GM21390 (cell line): ENCODE measurements around the gene RBM15B.
"Not testable (repeated sequence)": the region's sequence is repeated elsewhere in the genome, so short reads cannot be mapped to it uniquely, and the experiment has no call there.

Source experiments
- ATAC-seq: cut with Tn5 transposase; IDR thresholded peaks from one replicate; pipeline ENCODE4 v1.9.1; 2021; ENCODE audit not compliant: unreplicated experiment

Gene RBM15B

DNA sequence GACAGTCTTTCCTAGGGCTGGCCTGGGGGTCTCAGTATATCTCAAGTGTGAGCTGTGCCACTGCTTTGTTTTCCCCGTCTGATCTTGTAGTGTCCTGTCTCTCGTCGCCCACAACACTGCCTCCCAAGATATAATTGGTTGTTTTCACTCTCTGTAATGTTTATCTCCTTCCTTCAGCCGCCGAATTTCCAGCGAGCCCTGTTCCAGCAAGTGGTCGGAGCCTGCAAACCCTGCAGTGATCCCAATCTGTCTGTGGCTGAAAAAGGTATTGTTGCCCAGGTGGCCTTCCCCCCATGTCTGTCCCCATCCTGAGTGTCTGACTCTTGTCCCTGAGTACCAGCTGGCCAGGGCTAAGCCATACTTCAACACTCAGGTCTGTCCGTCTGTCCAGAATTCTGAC is 15.5 kb upstream of the RBM15B start:
- ATAC-seq, result no peak

DNA sequence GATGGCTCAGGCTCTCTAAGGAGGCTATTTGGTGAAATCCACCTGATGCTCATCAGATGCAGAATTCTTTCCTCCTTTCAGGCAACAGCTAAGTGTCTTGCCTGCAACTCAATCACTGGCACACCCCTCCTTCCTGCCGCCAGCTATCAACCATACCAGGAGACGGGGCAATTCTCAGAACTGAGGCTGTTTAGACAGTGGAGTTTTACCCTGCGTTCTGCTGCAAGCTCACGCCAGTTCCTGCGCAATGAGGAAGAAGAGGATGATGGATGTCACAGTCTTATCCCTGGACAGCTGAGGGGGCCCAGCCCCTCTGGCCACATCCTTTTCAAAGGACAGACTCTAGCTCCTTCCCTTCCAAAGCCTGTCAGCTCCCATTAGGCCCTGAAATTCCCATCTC is 13.0 kb upstream of the RBM15B start:
- no peak for ATAC-seq

- ATAC-seq, result no peak
Measured at GRCh38 chr3:51378726-51379125, 12.4 kb upstream of the RBM15B start.

DNA sequence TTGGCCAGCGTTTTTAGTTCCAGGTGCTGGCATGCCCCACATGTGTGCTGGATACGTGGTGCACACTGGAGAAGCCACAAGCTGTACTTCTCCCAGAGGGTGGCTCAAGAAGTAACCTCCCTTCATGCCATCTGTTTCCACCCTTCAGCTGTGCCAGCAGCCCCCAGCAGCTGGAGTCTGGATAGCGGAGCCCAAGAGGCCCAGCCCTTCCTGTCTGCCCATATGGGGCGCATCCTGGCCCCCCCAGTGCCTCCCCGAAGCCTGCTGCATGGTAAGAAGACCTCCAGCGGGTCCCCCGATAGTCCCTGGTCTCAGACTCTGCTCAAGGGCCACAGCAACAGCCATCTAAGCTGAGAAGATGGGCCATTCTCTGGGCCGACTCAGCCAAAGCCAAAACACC is 11.8 kb upstream of the RBM15B start:
- no peak for ATAC-seq

GRCh38 chr3:51379746-51380455 is 11.2 kb upstream of the RBM15B start:
- no peak for ATAC-seq

DNA sequence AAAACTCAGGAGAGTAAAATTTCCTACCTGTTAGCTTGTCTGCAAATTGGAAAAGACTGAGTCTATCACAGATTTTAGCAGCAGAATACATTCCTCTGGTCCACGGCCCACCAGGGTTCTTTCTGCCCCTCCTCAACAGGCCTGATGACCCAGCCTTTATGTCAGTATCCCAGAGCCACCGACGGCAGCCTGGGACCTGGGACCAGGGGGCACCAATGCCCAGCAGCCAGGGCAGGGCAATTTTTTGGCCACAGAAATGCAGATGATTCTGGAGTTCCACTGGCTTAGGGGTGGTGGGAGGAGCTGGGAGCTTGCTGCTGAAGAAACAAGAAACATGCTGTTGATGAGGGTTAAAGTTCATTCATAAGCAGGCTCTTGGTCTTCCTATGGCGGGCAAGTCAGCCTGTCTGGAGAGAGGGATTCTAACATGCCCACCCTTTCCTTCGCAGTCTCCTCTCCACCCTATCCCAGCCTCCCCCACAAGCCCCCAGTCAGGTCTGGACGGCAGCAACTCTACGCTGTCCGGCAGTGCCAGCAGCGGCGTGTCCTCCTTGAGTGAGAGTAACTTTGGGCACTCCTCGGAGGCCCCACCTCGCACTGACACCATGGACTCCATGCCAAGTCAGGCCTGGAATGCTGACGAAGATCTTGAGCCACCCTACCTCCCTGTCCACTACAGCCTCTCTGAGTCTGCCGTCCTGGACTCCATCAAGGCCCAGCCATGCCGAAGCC is 10.3 kb upstream of the RBM15B start:
- no peak for ATAC-seq

- no peak for ATAC-seq
Measured at GRCh38 chr3:51381333-51381705, 9.8 kb upstream of the RBM15B start.

DNA sequence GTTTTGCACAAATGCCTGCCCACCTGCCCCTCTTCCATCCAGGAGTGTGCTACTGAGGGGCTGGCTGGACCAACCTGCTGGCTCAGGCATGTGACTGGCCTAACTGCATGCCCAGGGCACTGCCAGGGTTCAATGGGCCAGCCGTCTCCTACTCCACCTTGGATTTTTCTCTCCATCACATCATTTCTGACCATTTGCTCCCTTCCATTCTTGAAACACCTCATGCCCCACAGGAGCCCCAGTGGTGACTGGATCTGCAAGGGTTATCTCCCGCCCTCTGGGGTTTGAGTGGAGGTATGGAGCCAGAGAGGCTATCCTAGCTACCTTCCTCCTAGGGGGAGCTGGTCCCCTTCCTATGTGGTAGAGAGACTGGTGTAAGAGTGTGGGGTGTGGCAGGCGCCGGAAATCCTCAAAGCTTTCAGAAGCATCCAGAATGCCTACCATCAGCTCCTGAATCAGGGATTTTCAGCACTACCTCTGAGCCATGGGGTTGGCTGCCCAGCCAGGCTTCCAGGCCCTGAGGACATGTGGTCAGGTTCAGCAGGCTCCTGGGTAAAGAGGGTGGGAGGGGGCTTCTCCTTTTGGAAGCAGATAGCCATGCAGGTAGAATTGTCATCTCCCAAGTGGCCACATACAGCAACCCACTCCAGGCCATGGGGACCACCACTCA is 8.9 kb upstream of the RBM15B start:
- no peak for ATAC-seq

DNA sequence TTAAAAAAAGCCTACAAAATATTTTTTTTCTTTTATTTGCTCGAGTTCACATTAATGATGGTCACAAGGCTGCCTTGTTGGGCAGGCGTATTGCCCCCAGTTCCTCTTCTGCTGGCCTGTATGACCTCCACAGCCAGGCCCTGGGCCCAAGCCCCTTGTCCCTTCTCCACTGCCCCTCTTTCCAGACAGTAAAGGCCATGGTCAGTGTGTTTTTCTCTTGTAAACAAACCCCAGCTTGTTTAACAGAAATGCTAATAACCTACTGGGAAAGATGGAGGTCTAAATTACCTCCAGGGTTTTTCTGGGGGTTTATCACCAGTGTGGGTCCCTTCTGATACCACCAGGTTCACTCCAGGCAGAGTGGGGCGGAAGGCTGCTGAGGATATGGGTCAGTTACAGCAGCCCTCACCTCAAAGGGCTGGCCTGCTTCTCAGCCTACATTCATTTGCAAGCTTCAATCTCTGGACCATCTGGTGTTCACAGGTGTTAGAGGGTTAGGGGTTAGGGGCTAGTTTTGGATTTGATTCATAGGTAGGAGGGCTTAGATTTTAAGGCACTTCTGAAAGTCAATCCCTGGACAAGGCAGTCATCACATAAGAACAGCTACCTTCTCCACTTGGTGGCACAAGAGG is 8.0 kb upstream of the RBM15B start:
- ATAC-seq, result no peak

DNA sequence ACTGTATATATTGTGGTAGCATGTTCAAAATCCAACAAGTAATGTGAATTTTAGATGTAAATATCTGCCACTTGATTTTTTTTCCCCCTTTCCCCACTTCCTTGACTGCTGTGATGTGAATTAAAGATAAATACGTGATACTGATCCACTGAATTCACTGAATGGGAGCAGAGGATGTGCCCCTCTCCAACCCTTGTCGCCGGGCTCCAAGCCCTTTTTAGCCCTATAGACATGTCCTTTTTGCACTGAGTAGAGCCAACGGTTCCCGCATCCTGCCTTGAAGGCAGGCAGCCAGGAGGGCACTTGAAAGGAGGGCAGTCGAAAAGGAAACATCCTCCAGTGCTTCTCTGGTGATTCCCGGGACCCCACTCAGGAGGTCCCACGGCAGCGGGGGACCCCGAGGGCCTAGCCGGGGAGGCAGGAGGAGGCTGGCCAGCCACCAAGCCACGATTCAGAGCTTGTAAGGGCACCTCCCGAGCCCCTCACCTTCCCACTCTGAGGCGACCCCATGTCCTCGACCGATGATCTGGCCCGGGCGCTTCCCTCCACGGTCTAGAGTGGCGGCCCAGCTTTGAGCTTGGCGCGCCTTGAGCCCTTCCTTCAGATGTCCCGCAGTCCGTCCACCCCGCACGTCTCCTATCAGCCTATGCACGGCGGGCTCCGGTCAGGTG is 6.9 kb upstream of the RBM15B start:
- no peak for ATAC-seq

- ATAC-seq, result peak; percentile 97
Measured at GRCh38 chr3:51384726-51385473, 6.2 kb upstream of the RBM15B start, which contains the start of gene MANF. TSS of gene MANF (plus strand) at chr3:51385291. CDS start at chr3:51385343, 52 bp downstream.

DNA sequence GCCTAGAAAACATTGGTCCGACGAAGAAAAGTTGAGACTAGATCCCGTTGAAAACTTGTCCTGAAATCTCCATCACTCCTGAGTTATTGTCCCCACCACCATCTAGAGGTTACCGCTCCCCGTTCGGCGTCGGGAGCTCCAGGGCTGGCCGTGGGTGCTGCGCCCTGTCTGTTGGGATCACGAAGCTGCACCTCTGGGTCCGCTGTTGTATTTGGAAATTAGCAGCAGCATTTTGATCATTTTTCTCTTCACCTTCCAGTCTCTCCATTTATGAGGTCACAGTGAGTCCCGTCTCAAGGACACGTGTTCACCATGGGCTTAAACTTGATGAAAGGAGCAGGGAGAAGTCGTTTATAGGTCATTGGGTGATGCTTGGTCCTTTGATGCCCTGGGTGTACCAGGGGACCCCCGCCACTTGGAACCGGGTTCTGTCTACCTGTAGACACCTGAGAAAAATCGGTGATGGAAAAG is 5.4 kb upstream of the RBM15B start:
- no peak for ATAC-seq

- ATAC-seq, result no peak
Measured at GRCh38 chr3:51386159-51386851, 4.8 kb upstream of the RBM15B start.

DNA sequence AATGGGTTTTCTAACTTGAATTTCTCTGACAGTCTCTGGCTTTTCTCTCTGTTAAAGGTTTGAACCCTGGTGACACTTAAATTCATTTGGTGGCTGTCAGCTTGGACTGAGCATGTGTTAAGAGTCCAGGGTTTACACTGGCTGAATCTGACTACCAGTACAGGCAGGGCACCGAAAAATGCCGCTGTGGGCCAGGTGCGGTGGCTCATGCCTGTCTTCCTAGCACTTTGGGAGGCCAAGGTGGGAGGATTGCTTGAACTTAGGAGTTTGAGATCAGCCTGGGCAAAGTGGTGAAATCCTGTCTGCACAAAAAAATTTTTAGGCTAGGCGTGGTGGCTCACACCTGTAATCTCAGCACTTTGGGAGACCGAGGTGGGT is 4.2 kb upstream of the RBM15B start:
- ATAC-seq, result no peak

- not testable (repeated sequence) for ATAC-seq
Measured at GRCh38 chr3:51387281-51387680, 3.8 kb upstream of the RBM15B start.

DNA sequence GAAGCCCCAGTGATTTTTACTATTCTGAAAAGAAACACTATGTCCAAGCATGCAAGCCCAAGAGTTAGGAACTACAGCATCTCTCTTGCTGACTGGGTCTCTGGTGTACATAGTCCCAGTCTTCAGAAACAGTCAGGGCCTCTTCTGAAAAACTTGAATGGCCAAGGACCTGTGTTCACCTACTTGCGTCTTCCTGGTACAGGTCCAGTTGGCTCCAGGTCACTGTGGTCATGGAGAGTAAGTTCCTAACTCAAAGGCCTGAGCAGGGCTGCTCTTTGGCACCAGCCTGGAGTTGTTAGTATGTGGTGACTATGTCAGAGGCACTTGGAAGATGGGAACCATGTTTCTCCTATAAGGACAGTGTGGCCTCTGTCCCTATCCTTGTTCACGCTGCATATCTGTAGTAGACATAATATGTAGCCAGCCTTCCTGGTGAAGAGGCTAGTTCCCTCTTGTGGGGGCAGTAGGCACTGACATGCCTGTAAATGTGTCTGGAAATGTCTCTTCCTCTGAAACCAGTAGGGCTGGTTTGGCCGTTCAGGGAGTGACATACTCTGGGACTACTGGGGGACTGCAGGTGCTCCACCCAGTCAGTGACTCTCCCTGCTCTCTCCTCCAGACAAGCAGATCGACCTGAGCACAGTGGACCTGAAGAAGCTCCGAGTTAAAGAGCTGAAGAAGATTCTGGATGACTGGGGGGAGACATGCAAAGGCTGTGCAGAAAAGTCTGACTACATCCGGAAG is 2.6 kb upstream of the RBM15B start:
- ATAC-seq, result no peak

GRCh38 chr3:51389423-51390183 is 1.5 kb upstream of the RBM15B start:
- ATAC-seq, result no peak
